CD4-positive, alpha-beta memory T cell (primary cell): ENCODE results near the gene OTUD3. TPM values are rescaled to one million over a fixed set of nuclear protein-coding genes. Genes with fewer than 3 reads are reported as not detected.

ENCODE experiments used
- CTCF ChIA-PET: fragments of 350-600 bp; sonication (Branson Sonifier 250); formaldehyde crosslinking; loops from one replicate; lab custom pipeline; 2021; ENCODE audit warnings: inconsistent platforms; ENCODE audit not compliant: partially characterized antibody; lab: Charles Lee
- POLR2A ChIA-PET: fragments of 350-600 bp; sonication (Branson Sonifier 250); formaldehyde crosslinking; loops from one replicate; lab custom pipeline; 2021; ENCODE audit not compliant: partially characterized antibody; lab: Charles Lee
- DNase-seq, 5 donors: peaks; one replicate each; pipeline versions ENCODE4 v3.0.0 to v3.0.0-alpha.2; 2020 to 2022; ENCODE audit warnings: mixed read lengths in 1 of 5
- H3K27ac ChIP-seq: one replicate; pipeline ENCODE4 v1.7.0; 2013; ENCODE audit warnings: low read depth, low read length
- H3K27me3 ChIP-seq: 2 replicates; pipeline ENCODE4 v1.7.0; 2013; ENCODE audit warnings: mild to moderate bottlenecking, low read length, moderate library complexity; ENCODE audit not compliant: insufficient read depth
- H3K36me3 ChIP-seq: 2 replicates; pipeline ENCODE4 v1.7.0; 2013; ENCODE audit warnings: mild to moderate bottlenecking, low read length, moderate library complexity; ENCODE audit not compliant: insufficient read depth
- H3K4me1 ChIP-seq: 2 replicates; pipeline ENCODE4 v1.7.0; 2013; ENCODE audit warnings: mild to moderate bottlenecking, low read length, moderate library complexity; ENCODE audit not compliant: insufficient read depth
- H3K4me3 ChIP-seq, 2 donors: one replicate each; pipeline ENCODE4 v1.7.0; 2013; ENCODE audit warnings: low read length in 2 of 2, mild to moderate bottlenecking in 1 of 2
- H3K9me3 ChIP-seq, 2 donors: one replicate each; pipeline ENCODE4 v1.7.0; 2013; ENCODE audit warnings: low read length in 2 of 2, control low read depth in 1 of 2; ENCODE audit not compliant: control insufficient read depth in 1 of 2
- H3K27ac Mint-ChIP-seq, 7 donors: one replicate each; pipeline ENCODE4 v1.8.0; 2020 to 2021; ENCODE audit warnings: mixed read lengths in 7 of 7, mild to moderate bottlenecking in 6 of 7, inconsistent platforms in 3 of 7, moderate library complexity in 3 of 7
- H3K27me3 Mint-ChIP-seq, 2 donors: one replicate each; pipeline ENCODE4 v1.8.0; 2020 to 2021; ENCODE audit warnings: mixed read lengths in 2 of 2
- H3K36me3 Mint-ChIP-seq, 2 donors: one replicate each; pipeline ENCODE4 v1.8.0; 2020 to 2021; ENCODE audit warnings: mixed read lengths in 2 of 2, inconsistent platforms in 1 of 2, mild to moderate bottlenecking in 1 of 2
- H3K4me1 Mint-ChIP-seq, 4 donors: one replicate each; pipeline ENCODE4 v1.8.0; 2020 to 2021; ENCODE audit warnings: mixed read lengths in 4 of 4, mild to moderate bottlenecking in 1 of 4
- H3K4me3 Mint-ChIP-seq, 8 donors: one replicate each; pipeline ENCODE4 v1.8.0; 2020 to 2021; ENCODE audit warnings: mixed read lengths in 8 of 8, mild to moderate bottlenecking in 7 of 8, moderate library complexity in 6 of 8, inconsistent platforms in 3 of 8
- H3K9me3 Mint-ChIP-seq, 8 donors: one replicate each; pipeline ENCODE4 v1.8.0; 2020 to 2021; ENCODE audit warnings: mixed read lengths in 8 of 8, mild to moderate bottlenecking in 5 of 8, inconsistent platforms in 3 of 8, moderate library complexity in 1 of 8
- intact Hi-C: fragments of 100-400 bp; cut with micrococcal nuclease; formaldehyde crosslinking; loops from one replicate; pipeline ENCODE4 v1.15.1; 2023
- polyA plus RNA-seq, 2 donors: library from polyadenylated mRNA; unstranded; fragments of 300-500 nt; fragmentation: Illumina TruSeq; gene quantifications; one replicate each; pipeline ENCODE4 v1.2.3, GENCODE V29; 2021
- total RNA-seq, 2 experiments: library from RNA; stranded (reverse); gene quantifications; one replicate each; pipeline ENCODE4 v1.2.3, GENCODE V29; 2021

The OTUD3 gene
- total and polyA plus RNA-seq, 4 experiments from 2014 or later, result 1.8 to 18.7 (median 10.8) TPM

DNA sequence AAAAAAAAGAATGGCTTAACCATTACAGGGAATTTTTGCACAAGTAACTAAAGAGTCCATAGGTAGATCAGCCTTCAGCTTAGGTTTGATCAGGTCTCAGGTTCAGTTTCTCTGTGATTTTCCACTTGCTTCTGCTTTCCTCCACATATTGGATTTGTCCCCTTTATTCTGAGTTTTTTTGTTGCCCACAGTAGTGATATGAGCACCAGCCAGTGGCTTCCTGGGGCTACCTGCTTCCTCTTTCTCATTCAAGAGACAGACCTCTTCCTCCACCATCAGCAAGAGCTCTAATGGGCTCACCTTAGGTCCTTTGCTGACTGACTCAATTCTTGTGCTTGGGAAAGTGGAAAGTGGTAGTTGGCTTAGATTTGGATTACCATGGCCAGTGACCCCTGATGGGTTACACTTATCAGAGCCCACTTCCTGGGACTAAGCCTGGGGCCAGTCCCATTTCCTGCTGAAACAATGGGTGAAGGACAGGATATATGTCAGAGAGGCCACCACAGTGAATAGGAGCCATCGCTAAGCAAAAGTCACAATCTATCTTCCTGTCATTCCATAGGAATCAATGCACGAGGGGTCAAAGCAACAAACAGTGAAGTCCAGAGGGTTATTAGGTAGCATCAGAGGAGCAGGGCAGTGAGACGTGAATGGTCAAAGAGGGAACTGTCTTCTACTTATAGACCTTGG lies 54.0 kb downstream of the OTUD3 start:
- Histone ChIP-seq H3K4me3 (no peak overlapping the region), H3K27ac (no peak overlapping the region), H3K36me3 (no peaks in the 10 kb centered on the region), H3K27me3 (no peaks in the 10 kb centered on the region), H3K9me3 (peaks cover 0 to 6% of the 10 kb centered on the region in 2 donors), H3K4me1 (no peaks in the 10 kb centered on the region)
- Mint-ChIP-seq H3K36me3 (peaks cover 0 to 10% of the 10 kb centered on the region in 2 donors), H3K4me1 (no peaks in the 10 kb centered on the region), H3K9me3 (peaks cover 3 to 29% (median 21%) of the 10 kb centered on the region in 8 donors), H3K27ac (no peak overlapping the region), H3K27me3 (peaks cover 0 to 3% of the 10 kb centered on the region in 2 donors), H3K4me3 (no peak overlapping the region)
- ChIA-PET CTCF (no interaction called here), POLR2A (no interaction called here)
- intact Hi-C loops, result no loop called here
- DNase-seq, result no peak

DNA sequence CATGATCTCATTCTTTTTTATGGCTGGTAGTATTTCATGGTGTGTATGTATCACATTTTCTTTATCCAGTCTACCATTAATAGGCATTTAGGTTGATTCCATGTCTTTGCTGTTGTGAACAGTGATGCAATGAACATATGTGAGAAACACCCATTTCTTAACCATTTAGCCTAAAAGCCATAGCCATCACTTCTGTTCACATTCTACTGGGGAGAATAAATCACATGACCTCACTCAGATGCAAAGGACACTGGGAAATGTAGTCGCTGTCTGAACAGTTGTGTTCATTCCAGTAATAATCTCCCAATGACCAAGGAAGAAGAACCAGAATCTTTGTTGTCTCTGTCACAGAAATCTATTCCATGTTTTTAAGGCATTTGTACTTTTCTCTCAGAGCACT lies 56.3 kb downstream of the OTUD3 start:
- no peak for DNase-seq
- ChIA-PET CTCF (interaction anchor here (1.0 kb wide), 1 partner anchor 28 kb away, joined by 4 read pairs; no protein-coding TSS in a partner anchor), POLR2A (no interaction called here)
- H3K27me3 Mint-ChIP-seq, result peaks cover 0 to 1% of the 10 kb centered on the region in 2 donors
- H3K27ac Mint-ChIP-seq, result no peak overlapping the region
- no peak overlapping the region for H3K27ac ChIP-seq
- no peaks in the 10 kb centered on the region for H3K4me1 ChIP-seq
- no peaks in the 10 kb centered on the region for H3K36me3 Mint-ChIP-seq
- H3K4me3 Mint-ChIP-seq, result no peak overlapping the region
- H3K9me3 Mint-ChIP-seq, result peaks cover 0 to 9% (median 2%) of the 10 kb centered on the region in 8 donors
- no peaks in the 10 kb centered on the region for H3K9me3 ChIP-seq
- no peaks in the 10 kb centered on the region for H3K4me1 Mint-ChIP-seq
- no peaks in the 10 kb centered on the region for H3K36me3 ChIP-seq
- no peaks in the 10 kb centered on the region for H3K27me3 ChIP-seq
- intact Hi-C loops, result no loop called here
- no peak overlapping the region for H3K4me3 ChIP-seq

DNA sequence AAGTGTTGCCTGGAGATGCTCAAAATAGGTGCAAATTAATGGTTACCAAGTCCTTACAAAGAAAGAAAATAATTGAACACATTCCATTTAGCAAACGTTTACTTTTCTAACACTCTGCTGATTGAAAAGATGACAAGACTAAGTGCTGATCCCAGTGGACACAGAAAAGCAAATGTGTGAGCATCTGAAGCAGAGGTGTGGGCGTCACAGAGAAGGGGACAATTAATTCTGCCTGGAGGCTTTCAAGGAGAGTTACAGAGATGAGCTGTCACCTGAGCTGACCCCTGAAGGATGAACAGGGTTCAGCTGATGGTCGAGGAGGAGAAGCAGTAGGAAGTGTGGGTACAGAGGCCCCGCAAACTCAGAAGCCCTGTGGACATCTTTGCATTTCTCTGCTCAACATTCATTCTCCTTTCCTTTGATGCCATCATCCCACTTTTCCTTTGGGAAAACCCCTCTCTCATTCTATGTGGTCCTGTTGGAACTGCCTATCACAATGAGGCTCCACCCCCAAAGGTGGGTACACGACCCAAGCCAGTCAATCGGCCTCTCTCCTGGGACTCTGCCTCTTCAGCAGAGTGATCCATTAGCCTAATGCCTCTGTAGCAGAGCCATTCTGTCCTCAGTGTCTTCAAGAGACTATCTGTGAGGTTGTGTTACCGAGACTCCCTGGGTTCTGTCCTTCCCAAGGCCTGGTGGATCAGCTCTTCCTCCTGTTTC lies 58.5 kb downstream of the OTUD3 start:
- Mint-ChIP-seq H3K9me3 (peaks cover 0 to 1% (median 0%) of the 10 kb centered on the region in 8 donors), H3K27me3 (peaks cover 0 to 1% of the 10 kb centered on the region in 2 donors), H3K4me3 (no peak overlapping the region), H3K36me3 (no peaks in the 10 kb centered on the region), H3K4me1 (no peaks in the 10 kb centered on the region), H3K27ac (no peak overlapping the region)
- H3K27ac ChIP-seq, result no peak overlapping the region
- intact Hi-C loops, result no loop called here
- POLR2A ChIA-PET, result no interaction called here
- CTCF ChIA-PET, result no interaction called here
- no peaks in the 10 kb centered on the region for H3K36me3 ChIP-seq
- no peaks in the 10 kb centered on the region for H3K9me3 ChIP-seq
- H3K27me3 ChIP-seq, result no peaks in the 10 kb centered on the region
- no peak for DNase-seq
- H3K4me3 ChIP-seq, result no peak overlapping the region
- no peaks in the 10 kb centered on the region for H3K4me1 ChIP-seq

DNA sequence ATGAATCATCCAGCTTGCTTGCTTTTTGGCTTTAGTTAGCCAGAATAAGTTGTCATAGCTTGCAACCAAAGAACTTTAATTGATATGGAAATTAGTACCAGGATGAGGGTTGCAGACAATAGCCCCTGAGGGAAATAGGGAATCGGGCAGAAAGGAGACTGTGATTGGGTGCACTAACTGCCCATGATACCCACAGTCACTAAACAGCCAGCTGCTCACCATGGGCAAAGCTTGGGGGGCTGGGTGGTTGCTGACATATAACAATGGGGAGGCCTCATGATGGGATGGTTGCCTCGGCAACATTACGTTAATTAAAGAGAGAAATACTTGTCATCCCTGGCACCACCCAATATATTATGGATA lies 59.0 kb downstream of the OTUD3 start:
- Mint-ChIP-seq H3K4me3 (no peak overlapping the region), H3K36me3 (no peaks in the 10 kb centered on the region)

DNA sequence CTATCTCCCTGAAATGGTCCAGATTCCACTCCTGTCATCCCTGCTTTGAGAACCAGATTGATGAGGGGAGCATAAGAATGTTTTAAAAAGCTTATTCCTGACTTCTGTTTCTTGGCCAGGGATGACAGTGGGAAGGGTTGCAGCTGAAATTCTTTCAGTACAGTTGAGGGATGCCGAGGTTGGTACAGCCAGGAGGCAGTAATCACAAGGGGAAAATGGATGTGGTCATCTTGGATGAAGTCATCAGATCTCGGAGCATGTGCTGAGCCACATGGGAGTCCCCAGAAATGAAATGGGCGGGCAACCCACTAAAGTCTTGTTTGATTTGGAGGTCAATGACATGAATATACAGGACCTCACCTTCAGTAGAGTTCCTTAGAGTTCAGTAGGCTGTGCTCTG lies 59.9 kb downstream of the OTUD3 start:
- Mint-ChIP-seq H3K36me3 (no peaks in the 10 kb centered on the region), H3K4me1 (no peaks in the 10 kb centered on the region), H3K27ac (no peak overlapping the region), H3K27me3 (peaks cover 5 to 7% of the 10 kb centered on the region in 2 donors), H3K4me3 (no peak overlapping the region), H3K9me3 (peaks cover 0 to 1% (median 0%) of the 10 kb centered on the region in 8 donors)
- no peaks in the 10 kb centered on the region for H3K36me3 ChIP-seq
- no peak for DNase-seq
- ChIA-PET POLR2A (no interaction called here), CTCF (interaction anchor here (1.0 kb wide), 1 partner anchor 24 kb away, joined by 3 read pairs; no protein-coding TSS in a partner anchor)
- H3K27me3 ChIP-seq, result no peaks in the 10 kb centered on the region
- no peak overlapping the region for H3K27ac ChIP-seq
- no peaks in the 10 kb centered on the region for H3K4me1 ChIP-seq
- no peak overlapping the region for H3K4me3 ChIP-seq
- intact Hi-C loops, result no loop called here
- H3K9me3 ChIP-seq, result no peaks in the 10 kb centered on the region

More for the DNA sequence above, 59.0 kb downstream of the OTUD3 start:
- Mint-ChIP-seq H3K4me1 (no peaks in the 10 kb centered on the region), H3K9me3 (peaks cover 0 to 1% (median 0%) of the 10 kb centered on the region in 8 donors), H3K27me3 (peaks cover under 1 to 4% of the 10 kb centered on the region in 2 donors), H3K27ac (no peak overlapping the region)
- intact Hi-C loops, result no loop called here
- no peak overlapping the region for H3K4me3 ChIP-seq
- no peaks in the 10 kb centered on the region for H3K36me3 ChIP-seq
- H3K27ac ChIP-seq, result no peak overlapping the region
- H3K9me3 ChIP-seq, result no peaks in the 10 kb centered on the region
- H3K4me1 ChIP-seq, result no peaks in the 10 kb centered on the region
- H3K27me3 ChIP-seq, result no peaks in the 10 kb centered on the region
- POLR2A ChIA-PET, result no interaction called here
- no peak for DNase-seq
- CTCF ChIA-PET, result interaction anchor here (1.0 kb wide), 1 partner anchor 23 kb away, joined by 3 read pairs; no protein-coding TSS in a partner anchor

DNA sequence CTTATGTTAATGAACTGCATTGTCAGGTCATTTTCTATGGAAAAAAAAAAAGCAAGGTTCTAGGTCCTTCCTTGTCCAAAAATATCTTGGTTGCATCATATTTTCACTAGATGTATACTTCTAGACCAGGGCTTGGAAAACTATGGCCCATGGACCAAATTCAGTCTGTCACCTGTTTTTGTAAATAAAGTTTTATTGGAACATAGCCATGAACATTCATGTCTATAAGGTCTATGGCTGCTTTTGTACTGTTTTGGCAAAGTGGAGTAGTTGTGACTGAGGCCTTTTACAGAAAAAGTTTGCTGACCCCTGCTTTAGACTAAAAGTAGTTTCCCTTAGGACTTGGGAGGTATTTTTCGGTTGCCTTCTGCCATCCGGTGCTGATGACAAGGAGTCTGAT lies 60.5 kb downstream of the OTUD3 start:
- POLR2A ChIA-PET, result no interaction called here
- intact Hi-C loops, result no loop called here
- no peak overlapping the region for H3K27ac ChIP-seq
- Mint-ChIP-seq H3K27me3 (peaks cover 5 to 7% of the 10 kb centered on the region in 2 donors), H3K36me3 (no peaks in the 10 kb centered on the region), H3K27ac (no peak overlapping the region), H3K4me3 (no peak overlapping the region), H3K4me1 (no peaks in the 10 kb centered on the region), H3K9me3 (peaks cover 0 to 1% (median 0%) of the 10 kb centered on the region in 8 donors)
- H3K4me3 ChIP-seq, result no peak overlapping the region
- H3K36me3 ChIP-seq, result no peaks in the 10 kb centered on the region
- no peaks in the 10 kb centered on the region for H3K27me3 ChIP-seq
- DNase-seq, result no peak
- CTCF ChIA-PET, result no interaction called here
- H3K4me1 ChIP-seq, result no peaks in the 10 kb centered on the region
- H3K9me3 ChIP-seq, result no peaks in the 10 kb centered on the region

DNA sequence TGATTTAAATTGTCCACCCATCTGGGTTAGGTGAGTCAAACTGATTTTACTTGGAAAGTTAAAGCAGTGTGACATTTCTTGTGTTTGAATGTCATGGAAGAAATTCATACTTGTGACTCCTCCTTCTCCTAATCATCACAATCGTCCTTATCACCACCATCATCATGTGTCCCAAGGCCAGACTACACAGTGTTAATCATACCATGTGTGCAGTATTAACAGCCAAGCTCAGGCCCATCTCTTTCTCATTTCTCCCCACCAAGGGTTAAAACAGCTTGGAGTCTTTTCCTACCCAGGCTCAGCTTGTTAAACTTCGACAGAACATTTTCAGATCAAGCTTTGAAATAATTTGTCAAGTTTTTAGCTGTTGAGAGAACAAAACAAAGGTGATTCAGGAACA lies 63.7 kb downstream of the OTUD3 start:
- Mint-ChIP-seq H3K36me3 (no peaks in the 10 kb centered on the region), H3K9me3 (no peaks in the 10 kb centered on the region), H3K27me3 (peaks cover 7 to 14% of the 10 kb centered on the region in 2 donors), H3K27ac (no peak overlapping the region), H3K4me1 (no peaks in the 10 kb centered on the region), H3K4me3 (no peak overlapping the region)
- Histone ChIP-seq H3K9me3 (no peaks in the 10 kb centered on the region), H3K27ac (no peak overlapping the region), H3K36me3 (no peaks in the 10 kb centered on the region), H3K4me1 (no peaks in the 10 kb centered on the region), H3K27me3 (no peaks in the 10 kb centered on the region), H3K4me3 (no peak overlapping the region)
- intact Hi-C loops, result no loop called here
- CTCF ChIA-PET, result no interaction called here
- POLR2A ChIA-PET, result no interaction called here
- no peak for DNase-seq
